ENCODE results near the gene CYP27B1.

DNA sequence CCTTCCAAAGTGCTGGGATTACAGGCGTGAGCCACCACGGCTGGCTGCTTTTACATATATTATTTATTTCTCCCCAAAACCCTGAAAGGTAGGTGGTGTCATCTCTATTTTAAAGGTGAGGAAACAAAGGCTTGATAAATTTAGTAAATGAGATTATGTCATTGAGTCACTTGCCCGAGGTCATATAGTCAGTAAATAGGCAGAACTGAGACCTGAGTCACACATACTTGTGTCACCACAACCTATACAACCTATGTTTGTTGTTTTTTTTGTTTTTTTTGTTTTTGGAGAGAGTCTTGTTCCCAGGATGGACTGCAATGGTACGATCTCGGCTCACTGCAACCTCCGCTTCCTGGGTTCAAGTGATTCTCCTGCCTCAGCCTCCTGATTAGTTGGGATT lies 28.5 kb upstream of the CYP27B1 start:
- TF ChIP-seq, protein P1, sequence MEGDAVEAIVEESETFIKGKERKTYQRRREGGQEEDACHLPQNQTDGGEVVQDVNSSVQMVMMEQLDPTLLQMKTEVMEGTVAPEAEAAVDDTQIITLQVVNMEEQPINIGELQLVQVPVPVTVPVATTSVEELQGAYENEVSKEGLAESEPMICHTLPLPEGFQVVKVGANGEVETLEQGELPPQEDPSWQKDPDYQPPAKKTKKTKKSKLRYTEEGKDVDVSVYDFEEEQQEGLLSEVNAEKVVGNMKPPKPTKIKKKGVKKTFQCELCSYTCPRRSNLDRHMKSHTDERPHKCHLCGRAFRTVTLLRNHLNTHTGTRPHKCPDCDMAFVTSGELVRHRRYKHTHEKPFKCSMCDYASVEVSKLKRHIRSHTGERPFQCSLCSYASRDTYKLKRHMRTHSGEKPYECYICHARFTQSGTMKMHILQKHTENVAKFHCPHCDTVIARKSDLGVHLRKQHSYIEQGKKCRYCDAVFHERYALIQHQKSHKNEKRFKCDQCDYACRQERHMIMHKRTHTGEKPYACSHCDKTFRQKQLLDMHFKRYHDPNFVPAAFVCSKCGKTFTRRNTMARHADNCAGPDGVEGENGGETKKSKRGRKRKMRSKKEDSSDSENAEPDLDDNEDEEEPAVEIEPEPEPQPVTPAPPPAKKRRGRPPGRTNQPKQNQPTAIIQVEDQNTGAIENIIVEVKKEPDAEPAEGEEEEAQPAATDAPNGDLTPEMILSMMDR (IDR thresholded peaks at IDR 0.05), result no peak
- no peak for TF ChIP-seq POLR2A (IDR thresholded peaks at IDR 0.05)
